ENCODE data around the gene PRKAG2.

DNA sequence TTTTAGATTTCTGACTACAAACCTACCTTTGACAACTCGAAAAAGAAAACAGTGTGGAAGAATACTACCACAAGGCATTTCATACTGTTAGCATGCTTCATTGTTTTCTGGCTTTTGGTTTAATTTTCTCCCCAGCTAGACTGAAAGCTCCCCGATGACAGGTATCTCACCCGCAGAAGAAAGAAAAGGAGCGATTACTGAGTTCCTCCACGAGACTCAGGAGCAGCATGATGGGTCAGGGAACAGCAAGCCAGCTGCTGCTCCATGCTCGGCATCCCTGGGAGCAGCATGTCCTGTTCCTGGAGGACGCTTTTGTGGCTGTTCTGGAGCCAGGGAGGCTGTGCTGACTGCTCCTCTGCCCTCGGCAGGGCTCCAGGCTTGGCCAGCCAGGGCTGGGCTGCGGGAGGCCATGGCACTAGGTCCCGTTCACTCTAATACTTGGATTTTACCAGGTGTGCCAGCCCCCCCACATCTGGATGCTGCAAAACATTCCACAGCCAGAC is 133.4 kb downstream of the PRKAG2 start:
- TF ChIP-seq, protein P1, sequence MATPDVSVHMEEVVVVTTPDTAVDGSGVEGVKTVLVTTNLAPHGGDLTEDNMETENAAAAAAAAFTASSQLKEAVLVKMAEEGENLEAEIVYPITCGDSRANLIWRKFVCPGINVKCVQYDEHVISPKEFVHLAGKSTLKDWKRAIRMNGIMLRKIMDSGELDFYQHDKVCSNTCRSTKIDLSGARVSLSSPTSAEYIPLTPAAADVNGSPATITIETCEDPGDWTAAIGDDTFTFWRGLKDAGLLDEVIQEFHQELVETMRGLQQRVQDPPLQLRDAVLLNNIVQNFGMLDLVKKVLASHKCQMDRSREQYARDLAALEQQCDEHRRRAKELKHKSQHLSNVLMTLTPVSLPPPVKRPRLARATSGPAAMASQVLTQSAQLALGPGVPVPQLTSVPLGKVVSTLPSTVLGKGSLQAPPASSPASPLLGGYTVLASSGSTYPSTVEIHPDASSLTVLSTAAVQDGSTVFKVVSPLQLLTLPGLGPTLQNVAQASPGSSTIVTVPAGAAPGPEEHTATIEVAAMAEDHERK (CRISPR knock-in tag; IDR thresholded peaks at IDR 0.05; ENCODE audit: low read depth), result no peak
- TF ChIP-seq LCORL (IDR thresholded peaks at IDR 0.05) (no peak), LCORL (CRISPR knock-in tag; IDR thresholded peaks at IDR 0.05) (no peak), ZNF256 (CRISPR knock-in tag; conservative IDR thresholded peaks at IDR 0.05) (no peak), POLR2A (IDR thresholded peaks at IDR 0.05; ENCODE audit: insufficient read depth in 1 of 2, low read depth in 2 of 2, low read length in 2 of 2) (no peak), MXD4 (CRISPR knock-in tag; IDR thresholded peaks at IDR 0.05) (no peak), ZNF577 (CRISPR knock-in tag; IDR thresholded peaks at IDR 0.05; ENCODE audit: borderline replicate concordance, low read depth) (no peak), ZNF546 (CRISPR knock-in tag; conservative IDR thresholded peaks at IDR 0.05) (no peak), FOXJ3 (CRISPR knock-in tag; IDR thresholded peaks at IDR 0.05; ENCODE audit: borderline replicate concordance) (no peak), RELA (CRISPR knock-in tag; IDR thresholded peaks at IDR 0.05) (no peak), GABPA (IDR thresholded peaks at IDR 0.05; ENCODE audit: low read depth, low read length) (no peak), GABPA (CRISPR knock-in tag; IDR thresholded peaks at IDR 0.05; ENCODE audit: low read depth) (no peak), POLR2G (IDR thresholded peaks at IDR 0.05; ENCODE audit: low read depth, low read length) (no peak), EHMT2 (IDR thresholded peaks at IDR 0.05; ENCODE audit: borderline replicate concordance, low read depth, low read length) (no peak)
- TF ChIP-seq, protein P2, sequence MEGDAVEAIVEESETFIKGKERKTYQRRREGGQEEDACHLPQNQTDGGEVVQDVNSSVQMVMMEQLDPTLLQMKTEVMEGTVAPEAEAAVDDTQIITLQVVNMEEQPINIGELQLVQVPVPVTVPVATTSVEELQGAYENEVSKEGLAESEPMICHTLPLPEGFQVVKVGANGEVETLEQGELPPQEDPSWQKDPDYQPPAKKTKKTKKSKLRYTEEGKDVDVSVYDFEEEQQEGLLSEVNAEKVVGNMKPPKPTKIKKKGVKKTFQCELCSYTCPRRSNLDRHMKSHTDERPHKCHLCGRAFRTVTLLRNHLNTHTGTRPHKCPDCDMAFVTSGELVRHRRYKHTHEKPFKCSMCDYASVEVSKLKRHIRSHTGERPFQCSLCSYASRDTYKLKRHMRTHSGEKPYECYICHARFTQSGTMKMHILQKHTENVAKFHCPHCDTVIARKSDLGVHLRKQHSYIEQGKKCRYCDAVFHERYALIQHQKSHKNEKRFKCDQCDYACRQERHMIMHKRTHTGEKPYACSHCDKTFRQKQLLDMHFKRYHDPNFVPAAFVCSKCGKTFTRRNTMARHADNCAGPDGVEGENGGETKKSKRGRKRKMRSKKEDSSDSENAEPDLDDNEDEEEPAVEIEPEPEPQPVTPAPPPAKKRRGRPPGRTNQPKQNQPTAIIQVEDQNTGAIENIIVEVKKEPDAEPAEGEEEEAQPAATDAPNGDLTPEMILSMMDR (CRISPR knock-in tag; IDR thresholded peaks at IDR 0.05), result no peak
